PC-9 (cell line): ENCODE results near the gene CCL5. TPM values are rescaled to one million over a fixed set of nuclear protein-coding genes. Genes with fewer than 3 reads are reported as not detected.

Experiments
- BruUV-seq: library from RNA; stranded (reverse); fragments of 400-500 nt; replicated peaks from 2 replicates; lab custom pipeline; 2021; lab: Mats Ljungman, UMichigan
- CTCF ChIA-PET: fragments of 300-600 bp; sonication (Branson Sonifier 250); formaldehyde crosslinking; loops from one replicate; lab custom pipeline; 2022; ENCODE audit warnings: antibody characterized with exemption; lab: Charles Lee
- POLR2A ChIA-PET: fragments of 300-600 bp; sonication (Branson Sonifier 250); formaldehyde crosslinking; loops from one replicate; lab custom pipeline; 2022; ENCODE audit warnings: antibody characterized with exemption; ENCODE audit not compliant: unreplicated experiment; lab: Charles Lee
- DNase-seq, 2 experiments: peaks; one replicate each; pipeline versions ENCODE4 v3.0.0 to v3.0.0-alpha.2; 2015 to 2022; ENCODE audit warnings: mixed read lengths in 1 of 2
- H2AFZ ChIP-seq: fragments of 200-600 bp; sonication (generic); 2 replicates; pipeline ENCODE4 v1.8.1; 2017; ENCODE audit warnings: antibody characterized with exemption
- H3F3A ChIP-seq: fragments of 200-600 bp; sonication (generic); 2 replicates; pipeline ENCODE4 v1.8.1; 2017; ENCODE audit warnings: antibody characterized with exemption, mild to moderate bottlenecking, low read depth; ENCODE audit not compliant: insufficient read depth
- H3K27ac ChIP-seq: fragments of 200-600 bp; sonication (generic); 2 replicates; pipeline ENCODE4 v1.6.1; 2016; ENCODE audit warnings: mixed run types
- H3K27me3 ChIP-seq: fragments of 200-600 bp; sonication (generic); 2 replicates; pipeline ENCODE4 v1.6.1; 2016; ENCODE audit warnings: low read depth, mixed run types; ENCODE audit not compliant: insufficient read depth
- H3K36me3 ChIP-seq: fragments of 200-600 bp; sonication (generic); 2 replicates; pipeline ENCODE4 v1.6.1; 2016; ENCODE audit warnings: low read depth, mixed run types
- H3K4me1 ChIP-seq: fragments of 200-600 bp; sonication (generic); replicated peaks from 2 replicates; pipeline ENCODE4 v1.6.1; 2016; ENCODE audit warnings: mixed run types; ENCODE audit not compliant: insufficient read depth
- H3K4me2 ChIP-seq: fragments of 200-600 bp; sonication (generic); 2 replicates; pipeline ENCODE4 v1.6.1; 2017; ENCODE audit warnings: mixed run types
- H3K4me3 ChIP-seq: fragments of 200-600 bp; sonication (generic); 2 replicates; pipeline ENCODE4 v1.6.1; 2016; ENCODE audit warnings: mixed run types
- H3K79me2 ChIP-seq: fragments of 200-600 bp; sonication (generic); 2 replicates; pipeline ENCODE4 v1.6.1; 2017; ENCODE audit warnings: low read depth, mixed run types
- H3K9me2 ChIP-seq: fragments of 200-600 bp; sonication (generic); 2 replicates; pipeline ENCODE4 v1.8.1; 2017; ENCODE audit warnings: mild to moderate bottlenecking; ENCODE audit not compliant: insufficient read depth
- H3K9me3 ChIP-seq: fragments of 200-600 bp; sonication (generic); 2 replicates; pipeline ENCODE4 v1.8.1; 2016; ENCODE audit warnings: low read depth; ENCODE audit not compliant: insufficient read depth
- H4K20me1 ChIP-seq: fragments of 200-600 bp; sonication (generic); 2 replicates; pipeline ENCODE4 v1.8.1; 2017; ENCODE audit not compliant: insufficient read depth
- EZH2 ChIP-seq: fragments of 200-600 bp; sonication (generic); IDR thresholded peaks from 2 replicates; pipeline ENCODE4 v1.8.0; 2017; ENCODE audit warnings: antibody characterized with exemption, low read depth
- intact Hi-C: fragments of 100-400 bp; cut with micrococcal nuclease; formaldehyde crosslinking; loops from one replicate; pipeline ENCODE4 v1.10.0; 2022; ENCODE audit not compliant: unreplicated experiment
- total RNA-seq: library from RNA; stranded (reverse); gene quantifications from 2 replicates; pipeline ENCODE4 v1.2.3, GENCODE V29; 2021
- TF ChIP-seq, protein P1 (sequence below): fragments of 200-600 bp; sonication (generic); conservative IDR thresholded peaks from 2 replicates; pipeline ENCODE4 v1.6.1; 2017; ENCODE audit warnings: mixed run types, antibody characterized with exemption, mild to moderate bottlenecking, moderate library complexity

Gene CCL5
- total RNA-seq, 1 experiment from 2014 or later = not detected

DNA sequence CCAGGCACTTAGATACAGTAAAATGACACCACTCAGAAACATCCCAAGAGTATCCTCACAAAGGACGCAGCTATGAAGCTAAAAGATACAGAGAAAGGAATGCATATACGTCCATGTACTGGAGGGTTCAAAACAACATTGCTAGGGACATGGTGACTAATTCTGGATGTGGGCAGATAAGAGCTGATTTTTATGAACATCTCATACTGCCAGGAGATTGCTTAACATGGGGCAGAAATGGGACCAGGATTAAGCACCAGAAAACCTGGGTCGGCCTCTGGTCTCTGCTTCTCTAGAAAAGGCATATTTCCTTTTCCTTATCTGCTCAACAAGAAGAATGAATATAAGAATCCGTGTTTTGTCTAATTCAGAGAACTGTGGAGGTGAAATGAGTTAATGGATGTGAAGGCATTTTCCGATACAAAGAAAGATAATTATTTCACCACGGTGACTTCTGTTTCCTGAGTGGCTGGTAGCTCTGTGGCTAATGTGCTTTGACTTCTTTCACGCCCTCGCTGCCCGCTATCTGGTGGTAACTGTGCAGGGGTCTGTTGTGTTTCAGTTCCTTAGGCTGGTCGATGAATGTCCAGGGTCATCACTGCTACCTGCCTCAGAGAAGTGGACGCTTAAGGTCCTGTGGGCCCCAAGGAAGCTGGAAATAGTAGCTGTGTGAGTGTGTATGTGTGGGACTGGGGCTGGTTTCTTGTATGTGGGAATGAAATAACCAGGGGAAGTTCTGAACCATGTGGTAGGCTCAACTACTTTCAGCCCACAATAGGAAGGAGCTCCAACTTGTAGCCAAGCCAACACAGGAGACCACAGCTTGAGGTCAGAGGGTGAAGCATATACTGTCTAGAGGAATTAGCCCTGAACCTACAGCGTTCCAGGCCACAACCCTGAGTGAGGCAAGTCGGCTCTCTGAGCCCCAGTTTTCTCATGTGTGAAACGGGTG is 15.8 kb upstream of the CCL5 start:
- H3K4me2 ChIP-seq = no peak overlapping the region
- ChIA-PET POLR2A (no interaction called here), CTCF (no interaction called here)
- H4K20me1 ChIP-seq = no peaks in the 10 kb centered on the region
- H3K27ac ChIP-seq = no peak overlapping the region
- H2AFZ ChIP-seq = no peak overlapping the region
- no peaks in the 10 kb centered on the region for H3K36me3 ChIP-seq
- BruUV-seq = no TSS peak
- intact Hi-C loops = no loop called here
- no peaks in the 10 kb centered on the region for H3F3A ChIP-seq
- H3K27me3 ChIP-seq = no peaks in the 10 kb centered on the region
- TF ChIP-seq, protein P1, sequence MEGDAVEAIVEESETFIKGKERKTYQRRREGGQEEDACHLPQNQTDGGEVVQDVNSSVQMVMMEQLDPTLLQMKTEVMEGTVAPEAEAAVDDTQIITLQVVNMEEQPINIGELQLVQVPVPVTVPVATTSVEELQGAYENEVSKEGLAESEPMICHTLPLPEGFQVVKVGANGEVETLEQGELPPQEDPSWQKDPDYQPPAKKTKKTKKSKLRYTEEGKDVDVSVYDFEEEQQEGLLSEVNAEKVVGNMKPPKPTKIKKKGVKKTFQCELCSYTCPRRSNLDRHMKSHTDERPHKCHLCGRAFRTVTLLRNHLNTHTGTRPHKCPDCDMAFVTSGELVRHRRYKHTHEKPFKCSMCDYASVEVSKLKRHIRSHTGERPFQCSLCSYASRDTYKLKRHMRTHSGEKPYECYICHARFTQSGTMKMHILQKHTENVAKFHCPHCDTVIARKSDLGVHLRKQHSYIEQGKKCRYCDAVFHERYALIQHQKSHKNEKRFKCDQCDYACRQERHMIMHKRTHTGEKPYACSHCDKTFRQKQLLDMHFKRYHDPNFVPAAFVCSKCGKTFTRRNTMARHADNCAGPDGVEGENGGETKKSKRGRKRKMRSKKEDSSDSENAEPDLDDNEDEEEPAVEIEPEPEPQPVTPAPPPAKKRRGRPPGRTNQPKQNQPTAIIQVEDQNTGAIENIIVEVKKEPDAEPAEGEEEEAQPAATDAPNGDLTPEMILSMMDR = no peak
- TF ChIP-seq EZH2 = no peak
- no peaks in the 10 kb centered on the region for H3K4me1 ChIP-seq
- H3K9me3 ChIP-seq = no peaks in the 10 kb centered on the region
- no peak overlapping the region for H3K4me3 ChIP-seq
- H3K79me2 ChIP-seq = no peaks in the 10 kb centered on the region
- no peak for DNase-seq
- no peaks in the 10 kb centered on the region for H3K9me2 ChIP-seq

DNA sequence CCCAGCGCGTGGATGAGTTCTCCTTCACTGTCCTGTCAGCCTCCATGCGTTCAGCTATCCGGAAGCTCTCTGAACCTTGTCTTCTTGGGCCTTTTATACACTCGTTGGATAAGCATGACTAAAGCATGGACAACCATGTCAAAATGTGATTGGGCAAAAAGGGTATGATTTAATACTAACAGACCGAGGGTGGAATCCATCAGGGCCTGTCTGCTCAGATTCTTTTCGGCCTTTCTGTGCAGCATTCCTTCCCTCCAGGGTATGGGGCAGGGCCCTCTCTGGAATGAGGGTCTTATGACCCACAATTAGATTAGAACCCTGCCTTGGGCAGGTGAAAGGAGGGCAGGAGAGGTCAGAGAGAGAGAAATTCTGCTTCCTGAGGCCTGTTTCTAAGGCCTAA is 14.0 kb upstream of the CCL5 start:
- POLR2A ChIA-PET = no interaction called here
- no peaks in the 10 kb centered on the region for H3K9me3 ChIP-seq
- no peaks in the 10 kb centered on the region for H3K36me3 ChIP-seq
- no peak overlapping the region for H3K27ac ChIP-seq
- H3K9me2 ChIP-seq = no peaks in the 10 kb centered on the region
- no peaks in the 10 kb centered on the region for H3F3A ChIP-seq
- no peaks in the 10 kb centered on the region for H4K20me1 ChIP-seq
- no peaks in the 10 kb centered on the region for H3K27me3 ChIP-seq
- H3K4me1 ChIP-seq = no peaks in the 10 kb centered on the region
- no TSS peak for BruUV-seq
- H3K4me3 ChIP-seq = no peak overlapping the region
- no peak overlapping the region for H3K4me2 ChIP-seq
- DNase-seq = no peak
- CTCF ChIA-PET = no interaction called here
- TF ChIP-seq, protein P1 = no peak
- TF ChIP-seq EZH2 = no peak
- no peaks in the 10 kb centered on the region for H3K79me2 ChIP-seq
- H2AFZ ChIP-seq = no peak overlapping the region
- intact Hi-C loops = no loop called here

DNA sequence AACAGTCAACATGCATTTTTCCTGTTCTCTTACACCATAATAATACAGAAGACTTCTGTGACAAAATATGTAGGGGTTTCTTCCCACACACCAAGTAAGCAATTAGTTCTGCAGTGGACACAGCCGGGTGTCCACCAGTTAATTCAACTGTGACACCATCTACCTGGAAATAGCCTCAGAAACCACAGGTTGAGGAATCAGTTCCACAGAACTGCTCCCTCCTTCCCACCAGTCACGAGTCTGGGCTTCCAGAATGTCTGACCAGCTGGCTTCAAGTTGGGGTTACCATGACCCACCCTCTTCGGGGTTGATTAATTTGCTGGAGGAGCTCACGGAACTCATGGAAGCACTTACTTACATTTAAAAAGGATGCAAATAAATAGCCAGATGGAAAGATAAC is 13.6 kb upstream of the CCL5 start:
- H3F3A ChIP-seq = no peaks in the 10 kb centered on the region
- ChIA-PET POLR2A (no interaction called here), CTCF (no interaction called here)
- H3K9me2 ChIP-seq = no peaks in the 10 kb centered on the region
- H3K27me3 ChIP-seq = no peaks in the 10 kb centered on the region
- DNase-seq = no peak
- BruUV-seq = no TSS peak
- no peaks in the 10 kb centered on the region for H3K9me3 ChIP-seq
- H2AFZ ChIP-seq = no peak overlapping the region
- H3K4me2 ChIP-seq = no peak overlapping the region
- no peaks in the 10 kb centered on the region for H4K20me1 ChIP-seq
- H3K4me3 ChIP-seq = no peak overlapping the region
- no peaks in the 10 kb centered on the region for H3K4me1 ChIP-seq
- TF ChIP-seq, protein P1 = no peak
- no peak for TF ChIP-seq EZH2
- H3K36me3 ChIP-seq = no peaks in the 10 kb centered on the region
- intact Hi-C loops = no loop called here
- H3K79me2 ChIP-seq = no peaks in the 10 kb centered on the region
- no peak overlapping the region for H3K27ac ChIP-seq
